Adipocyte (in vitro differentiated cells): ENCODE data around the gene TUBAL3.

Experiments
- DNase-seq: peaks from one replicate; pipeline ENCODE4 v3.0.0-alpha.2; 2015; ENCODE audit warnings: low read depth
- H3K27me3 ChIP-seq: replicated peaks from 2 replicates; pipeline ENCODE4 v1.7.0; 2013; ENCODE audit warnings: mild to moderate bottlenecking, low read length, moderate library complexity; ENCODE audit not compliant: control insufficient read depth, insufficient read depth
- H3K36me3 ChIP-seq: 2 replicates; pipeline ENCODE4 v1.7.0; 2013; ENCODE audit warnings: low read length, mild to moderate bottlenecking, moderate library complexity; ENCODE audit not compliant: control insufficient read depth, insufficient read depth, severe bottlenecking
- H3K4me1 ChIP-seq: 2 replicates; pipeline ENCODE4 v1.7.0; 2013; ENCODE audit warnings: mild to moderate bottlenecking, low read length, moderate library complexity; ENCODE audit not compliant: control insufficient read depth, insufficient read depth
- H3K4me3 ChIP-seq: 2 replicates; pipeline ENCODE4 v1.7.0; 2013; ENCODE audit warnings: mild to moderate bottlenecking, low read length, moderate library complexity
- H3K9ac ChIP-seq: 2 replicates; pipeline ENCODE4 v1.7.0; 2013; ENCODE audit warnings: mild to moderate bottlenecking, low read length, moderate library complexity
- H3K9me3 ChIP-seq: 2 replicates; pipeline ENCODE4 v1.7.0; 2013; ENCODE audit warnings: mild to moderate bottlenecking, low read length, moderate library complexity; ENCODE audit not compliant: control insufficient read depth

TUBAL3 gene

DNA sequence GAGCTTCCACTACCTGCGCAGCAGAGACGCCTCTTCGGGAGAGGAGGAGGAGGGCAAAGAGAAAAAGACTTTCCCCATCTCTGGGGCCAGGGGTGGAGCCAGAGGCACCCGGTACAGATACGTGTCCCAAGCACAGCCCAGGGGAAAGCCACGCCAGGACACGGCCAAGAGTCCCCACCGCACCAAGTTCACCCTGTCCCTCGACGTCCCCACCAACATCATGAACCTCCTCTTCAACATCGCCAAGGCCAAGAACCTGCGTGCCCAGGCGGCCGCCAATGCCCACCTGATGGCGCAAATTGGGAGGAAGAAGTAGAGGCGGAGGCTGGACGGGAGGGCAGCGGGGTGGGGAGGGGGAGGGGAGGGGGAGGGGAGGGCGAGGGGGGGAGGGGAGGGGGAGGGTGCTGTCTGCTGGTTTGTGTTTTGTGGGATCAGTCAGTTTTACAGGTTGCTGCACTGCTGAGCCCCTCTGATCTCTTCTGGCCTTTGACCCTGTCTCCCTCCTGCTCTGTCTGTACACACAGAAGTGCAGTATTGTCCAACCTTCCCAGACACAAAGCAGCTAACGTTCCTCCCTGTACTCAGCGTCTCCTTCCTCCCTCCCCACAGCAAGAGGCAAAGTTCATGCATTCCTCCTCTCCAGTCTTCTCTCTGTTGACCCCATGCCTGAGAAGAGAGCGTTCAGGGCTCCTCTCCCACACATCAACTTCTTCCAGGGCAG is 30.6 kb downstream of the TUBAL3 start:
- Histone ChIP-seq H3K36me3 (no peaks in the 10 kb centered on the region), H3K4me3 (no peak overlapping the region), H3K9ac (no peak overlapping the region), H3K4me1 (no peaks in the 10 kb centered on the region), H3K9me3 (no peaks in the 10 kb centered on the region), H3K27me3 (no peaks in the 10 kb centered on the region)
- no peak for DNase-seq

DNA sequence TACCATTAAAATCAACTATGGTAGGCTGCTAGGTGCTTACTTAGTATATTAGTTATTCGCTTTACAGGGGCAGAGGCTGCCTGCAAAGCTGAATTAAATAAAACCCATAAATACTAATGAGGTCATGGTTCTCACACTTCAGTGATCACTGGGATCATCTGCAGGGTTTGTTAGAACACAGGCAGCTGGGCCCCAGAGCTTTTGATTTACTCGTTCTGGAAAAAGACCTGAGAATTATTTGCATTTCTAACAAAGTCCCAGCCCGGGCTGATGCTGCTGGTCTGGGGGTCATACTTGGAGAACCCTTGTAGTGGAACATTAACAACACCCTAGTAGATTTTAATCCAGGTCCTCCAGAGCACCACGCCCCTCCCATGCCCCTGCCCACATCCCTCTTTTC is 31.3 kb downstream of the TUBAL3 start:
- H3K36me3 ChIP-seq = no peaks in the 10 kb centered on the region
- DNase-seq = no peak
- no peaks in the 10 kb centered on the region for H3K9me3 ChIP-seq
- H3K4me1 ChIP-seq = no peaks in the 10 kb centered on the region
- H3K4me3 ChIP-seq = no peak overlapping the region
- H3K27me3 ChIP-seq = peaks cover 3% of the 10 kb centered on the region
- no peak overlapping the region for H3K9ac ChIP-seq

DNA sequence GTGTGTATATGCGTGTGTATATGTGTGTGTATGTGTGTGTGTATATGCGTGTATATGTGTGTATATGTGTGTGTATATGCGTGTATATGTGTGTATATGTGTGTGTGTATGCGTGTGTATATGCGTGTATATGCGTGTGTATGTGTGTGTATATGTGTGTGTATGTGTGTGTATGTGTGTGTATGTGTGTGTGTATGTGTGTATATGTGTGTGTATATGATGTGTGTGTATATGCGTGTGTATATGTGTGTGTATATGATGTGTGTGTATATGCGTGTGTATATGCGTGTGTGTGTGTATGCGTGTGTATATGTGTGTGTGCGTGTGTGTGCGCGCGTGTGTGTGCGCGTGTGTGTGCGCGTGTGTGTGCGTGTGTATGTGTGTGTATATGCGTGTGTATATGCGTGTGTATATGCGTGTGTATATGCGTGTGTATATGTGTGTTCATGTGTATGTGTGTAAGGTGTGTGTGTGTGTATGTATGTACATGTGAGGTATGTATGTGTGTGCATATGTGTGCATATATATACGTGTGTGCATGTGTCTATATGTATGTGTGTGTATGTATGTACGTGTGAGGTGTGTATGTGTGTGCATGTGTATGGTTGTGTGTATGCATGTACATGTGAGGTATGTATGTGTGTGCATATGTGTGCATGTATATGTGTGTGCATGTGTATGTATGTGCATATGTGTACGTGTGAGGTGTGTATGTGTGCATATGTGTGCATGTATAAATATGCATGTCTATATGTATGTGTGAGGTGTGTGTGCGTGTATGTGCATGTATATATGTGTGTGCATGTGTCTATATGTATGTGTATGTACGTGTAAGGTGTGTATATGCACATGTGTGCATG is 33.9 kb downstream of the TUBAL3 start:
- Histone ChIP-seq H3K27me3 (peaks cover 25% of the 10 kb centered on the region), H3K4me1 (no peaks in the 10 kb centered on the region), H3K9me3 (no peaks in the 10 kb centered on the region), H3K4me3 (no peak overlapping the region), H3K36me3 (no peaks in the 10 kb centered on the region), H3K9ac (no peak overlapping the region)
- no peak for DNase-seq

DNA sequence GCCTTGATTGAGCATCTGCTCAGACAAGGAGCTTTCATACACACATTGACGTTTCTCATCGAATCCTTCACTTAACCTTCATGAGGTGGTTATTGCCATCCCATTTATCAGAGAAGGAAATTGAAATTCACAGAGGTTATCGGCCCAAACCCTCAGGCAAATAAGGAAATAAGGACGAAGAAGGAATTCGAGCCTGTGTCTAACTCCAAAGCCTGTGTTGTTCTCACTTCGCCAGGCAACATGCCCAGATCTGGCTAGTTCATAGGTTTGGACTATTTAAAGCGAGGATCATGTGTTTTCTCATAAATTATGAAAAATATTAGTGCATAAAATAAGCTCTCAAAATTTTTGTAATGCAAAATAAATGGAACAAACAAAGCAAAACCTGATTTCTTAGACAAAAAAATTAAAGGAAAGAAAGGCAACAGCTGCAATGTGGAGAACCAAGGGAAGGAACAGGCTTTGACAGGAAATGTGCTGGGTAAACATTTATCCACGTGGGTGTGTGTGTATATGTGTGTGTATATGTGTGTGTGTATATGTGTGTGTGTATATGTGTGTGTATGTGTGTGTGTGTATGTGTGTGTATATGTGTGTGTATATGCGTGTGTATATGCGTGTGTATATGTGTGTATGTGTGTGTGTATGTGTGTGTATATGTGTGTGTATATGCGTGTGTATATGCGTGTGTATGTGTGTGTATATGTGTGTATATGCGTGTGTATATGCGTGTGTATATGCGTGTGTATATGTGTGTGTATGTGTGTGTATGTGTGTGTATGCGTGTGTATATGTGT is 35.1 kb downstream of the TUBAL3 start:
- no peaks in the 10 kb centered on the region for H3K4me1 ChIP-seq
- peaks cover 35% of the 10 kb centered on the region for H3K27me3 ChIP-seq
- H3K9ac ChIP-seq = no peak overlapping the region
- H3K9me3 ChIP-seq = no peaks in the 10 kb centered on the region
- H3K4me3 ChIP-seq = no peak overlapping the region
- DNase-seq = no peak
- H3K36me3 ChIP-seq = no peaks in the 10 kb centered on the region

- Histone ChIP-seq H3K4me1 (no peaks in the 10 kb centered on the region), H3K36me3 (no peaks in the 10 kb centered on the region), H3K27me3 (peaks cover 64% of the 10 kb centered on the region), H3K4me3 (no peak overlapping the region), H3K9ac (no peak overlapping the region), H3K9me3 (no peaks in the 10 kb centered on the region)
- DNase-seq = no peak
Observed at GRCh38 chr10:5365928-5366327, 38.7 kb downstream of the TUBAL3 start.

DNA sequence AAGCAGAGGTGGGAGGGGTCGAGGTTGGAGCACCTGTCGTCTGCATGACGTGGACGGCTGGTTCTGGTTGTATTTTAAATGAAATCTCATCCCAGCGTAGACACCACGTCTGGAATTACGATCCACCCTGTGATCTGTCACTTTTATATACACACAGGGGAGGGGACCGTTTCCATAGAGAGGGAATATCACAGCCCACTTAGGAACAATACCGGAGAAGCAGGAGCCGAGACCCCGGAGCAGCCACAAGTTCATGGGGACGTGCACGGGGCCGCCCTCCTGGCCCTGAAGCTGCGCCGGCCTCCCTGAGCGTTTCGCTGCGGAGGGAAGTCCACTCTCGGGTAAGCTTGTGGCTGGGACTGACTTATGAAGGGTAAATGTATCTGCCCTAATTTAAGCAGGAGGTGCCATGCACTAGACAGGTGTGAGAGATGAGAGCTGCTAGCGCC is 39.7 kb downstream of the TUBAL3 start, which contains the start of gene UCN3:
UCN3 (plus strand) TSS at position 77 of the 449 bp plus-strand sequence. CDS start 8,755 bp downstream, outside the sequence.
- H3K9me3 ChIP-seq = no peaks in the 10 kb centered on the region
- no peaks in the 10 kb centered on the region for H3K4me1 ChIP-seq
- H3K27me3 ChIP-seq = peaks cover 72% of the 10 kb centered on the region

DNA sequence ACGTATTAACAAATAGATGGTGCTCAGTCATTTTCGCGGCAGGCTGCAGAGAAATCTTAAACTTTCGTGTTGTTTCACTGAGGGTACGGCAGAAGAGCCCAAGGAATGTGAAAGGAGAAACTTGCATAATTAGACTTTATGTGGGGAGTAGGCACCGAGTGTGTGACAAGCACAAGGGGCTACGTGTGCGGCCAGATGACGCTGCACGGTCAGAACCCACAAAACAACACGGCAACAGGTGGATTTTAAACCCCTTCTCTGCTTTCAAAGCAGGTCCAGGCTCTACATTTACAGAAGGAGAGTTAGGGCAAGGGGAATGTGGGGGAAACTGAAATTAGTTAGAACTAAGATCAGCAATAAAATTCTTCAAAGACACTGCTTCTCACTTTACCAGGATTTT is 40.3 kb downstream of the TUBAL3 start:
- Histone ChIP-seq H3K4me1 (no peaks in the 10 kb centered on the region), H3K36me3 (no peaks in the 10 kb centered on the region), H3K9ac (no peak overlapping the region), H3K4me3 (no peak overlapping the region), H3K9me3 (no peaks in the 10 kb centered on the region), H3K27me3 (peaks cover 73% of the 10 kb centered on the region)
- DNase-seq = no peak

More for the DNA sequence above, 39.7 kb downstream of the TUBAL3 start, which contains the start of gene UCN3:
- Histone ChIP-seq H3K9ac (no peak within 1 kb of the TSS), H3K36me3 (no peaks in the 10 kb centered on the region), H3K4me3 (no peak within 1 kb of the TSS)
- DNase-seq = no peak

DNA sequence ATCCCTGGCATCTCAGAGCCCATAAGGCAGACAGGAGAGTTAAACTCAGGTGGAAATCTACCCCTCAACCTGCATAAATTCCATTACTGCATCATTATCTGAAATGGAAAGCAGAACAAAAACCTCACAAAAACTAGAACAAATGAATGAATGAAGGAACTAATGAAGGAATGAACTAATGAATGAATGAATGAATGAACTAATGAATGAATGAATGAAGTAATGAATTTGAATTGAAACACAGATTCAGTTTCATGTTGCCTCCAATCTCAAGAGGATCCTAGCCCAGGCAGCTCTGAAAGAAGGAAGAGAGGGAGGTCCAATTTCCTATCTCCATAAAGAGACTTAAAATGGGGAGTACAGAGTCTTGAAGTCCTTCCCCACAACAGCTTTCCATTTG is 41.8 kb downstream of the TUBAL3 start:
- Histone ChIP-seq H3K4me1 (no peaks in the 10 kb centered on the region), H3K36me3 (no peaks in the 10 kb centered on the region), H3K9ac (no peak overlapping the region), H3K9me3 (no peaks in the 10 kb centered on the region), H3K27me3 (peaks cover 67% of the 10 kb centered on the region), H3K4me3 (no peak overlapping the region)
- no peak for DNase-seq

DNA sequence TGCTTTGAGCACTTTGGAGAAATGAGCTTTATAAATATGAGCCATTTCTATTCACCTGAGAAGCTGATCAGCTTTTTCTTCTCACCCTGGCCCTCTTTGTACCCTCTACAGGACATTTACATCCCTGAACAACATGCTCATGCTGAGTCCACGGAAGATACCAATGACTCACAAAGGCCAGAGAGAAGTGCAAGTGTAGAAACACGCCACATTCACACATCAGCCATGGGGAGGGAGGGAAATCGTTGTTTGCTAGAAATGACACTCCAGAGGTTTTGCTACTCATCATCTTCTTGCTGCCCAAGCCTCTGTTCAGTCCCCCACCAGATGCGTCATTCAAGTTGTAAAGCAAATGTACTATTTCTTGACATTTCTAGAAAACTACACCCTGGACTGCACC is 42.7 kb downstream of the TUBAL3 start:
- Histone ChIP-seq H3K9me3 (no peaks in the 10 kb centered on the region), H3K27me3 (peaks cover 60% of the 10 kb centered on the region), H3K4me3 (no peak overlapping the region), H3K36me3 (no peaks in the 10 kb centered on the region), H3K4me1 (no peaks in the 10 kb centered on the region), H3K9ac (no peak overlapping the region)
- DNase-seq = no peak

- Histone ChIP-seq H3K36me3 (no peaks in the 10 kb centered on the region), H3K9me3 (no peaks in the 10 kb centered on the region), H3K9ac (no peak overlapping the region), H3K4me1 (no peaks in the 10 kb centered on the region), H3K4me3 (no peak overlapping the region), H3K27me3 (peaks cover 44% of the 10 kb centered on the region)
- DNase-seq = no peak
Observed at GRCh38 chr10:5360318-5360915, 44.2 kb downstream of the TUBAL3 start.
